ENCODE measurements around the gene SLC38A8.

The SLC38A8 gene

GRCh38 chr16:84044118-84044488 is 1.5 kb upstream of the SLC38A8 start:
- Histone ChIP-seq H3K36me3 (ENCODE audit: control insufficient read depth, insufficient read depth, low read length) (no peaks in the 10 kb centered on the region), H3K27me3 (ENCODE audit: control insufficient read depth, insufficient read depth, low read length) (peaks cover 32% of the 10 kb centered on the region), H3K4me3 (ENCODE audit: low read length) (no peak overlapping the region), H3K9me3 (ENCODE audit: control insufficient read depth, low read length) (no peaks in the 10 kb centered on the region), H3K4me1 (ENCODE audit: control insufficient read depth, insufficient read depth, low read length) (peaks cover 10% of the 10 kb centered on the region), H3K9ac (ENCODE audit: low read length) (no peak overlapping the region)

GRCh38 chr16:84043486-84044117 is 1.0 kb upstream of the SLC38A8 start:
- H3K4me1 ChIP-seq (ENCODE audit: control insufficient read depth, insufficient read depth, low read length) = peaks cover 10% of the 10 kb centered on the region
- no peaks in the 10 kb centered on the region for H3K9me3 ChIP-seq (ENCODE audit: control insufficient read depth, low read length)
- no peak overlapping the region for H3K9ac ChIP-seq (ENCODE audit: low read length)
- peaks cover 32% of the 10 kb centered on the region for H3K27me3 ChIP-seq (ENCODE audit: control insufficient read depth, insufficient read depth, low read length)
- H3K4me3 ChIP-seq (ENCODE audit: low read length) = no peak overlapping the region
- no peaks in the 10 kb centered on the region for H3K36me3 ChIP-seq (ENCODE audit: control insufficient read depth, insufficient read depth, low read length)

GRCh38 chr16:84042879-84043485 is 387 bp upstream of the SLC38A8 start:
- no peak overlapping the region for H3K9ac ChIP-seq (ENCODE audit: low read length)
- H3K27me3 ChIP-seq (ENCODE audit: control insufficient read depth, insufficient read depth, low read length) = peaks cover 32% of the 10 kb centered on the region
- peaks cover 10% of the 10 kb centered on the region for H3K4me1 ChIP-seq (ENCODE audit: control insufficient read depth, insufficient read depth, low read length)
- no peaks in the 10 kb centered on the region for H3K9me3 ChIP-seq (ENCODE audit: control insufficient read depth, low read length)
- H3K36me3 ChIP-seq (ENCODE audit: control insufficient read depth, insufficient read depth, low read length) = no peaks in the 10 kb centered on the region
- no peak overlapping the region for H3K4me3 ChIP-seq (ENCODE audit: low read length)

- H3K27me3 ChIP-seq (ENCODE audit: control insufficient read depth, insufficient read depth, low read length) = peaks cover 32% of the 10 kb centered on the region
- H3K9me3 ChIP-seq (ENCODE audit: control insufficient read depth, low read length) = no peaks in the 10 kb centered on the region
- no peaks in the 10 kb centered on the region for H3K36me3 ChIP-seq (ENCODE audit: control insufficient read depth, insufficient read depth, low read length)
- no peak overlapping the region for H3K4me3 ChIP-seq (ENCODE audit: low read length)
- no peak overlapping the region for H3K9ac ChIP-seq (ENCODE audit: low read length)
- peaks cover 10% of the 10 kb centered on the region for H3K4me1 ChIP-seq (ENCODE audit: control insufficient read depth, insufficient read depth, low read length)
Observed at GRCh38 chr16:84041881-84042280, 714 bp downstream of the SLC38A8 start.

- H3K4me1 ChIP-seq (ENCODE audit: control insufficient read depth, insufficient read depth, low read length) = peaks cover 10% of the 10 kb centered on the region
- H3K4me3 ChIP-seq (ENCODE audit: low read length) = no peak overlapping the region
- H3K9ac ChIP-seq (ENCODE audit: low read length) = no peak overlapping the region
- no peaks in the 10 kb centered on the region for H3K9me3 ChIP-seq (ENCODE audit: control insufficient read depth, low read length)
- H3K36me3 ChIP-seq (ENCODE audit: control insufficient read depth, insufficient read depth, low read length) = no peaks in the 10 kb centered on the region
- H3K27me3 ChIP-seq (ENCODE audit: control insufficient read depth, insufficient read depth, low read length) = peaks cover 32% of the 10 kb centered on the region
Observed at GRCh38 chr16:84040823-84041820, 1.5 kb downstream of the SLC38A8 start.

GRCh38 chr16:84040226-84040822 is 2.3 kb downstream of the SLC38A8 start:
- peaks cover 32% of the 10 kb centered on the region for H3K27me3 ChIP-seq (ENCODE audit: control insufficient read depth, insufficient read depth, low read length)
- no peaks in the 10 kb centered on the region for H3K9me3 ChIP-seq (ENCODE audit: control insufficient read depth, low read length)
- no peaks in the 10 kb centered on the region for H3K36me3 ChIP-seq (ENCODE audit: control insufficient read depth, insufficient read depth, low read length)
- H3K4me1 ChIP-seq (ENCODE audit: control insufficient read depth, insufficient read depth, low read length) = peaks cover 10% of the 10 kb centered on the region
- H3K4me3 ChIP-seq (ENCODE audit: low read length) = no peak overlapping the region
- no peak overlapping the region for H3K9ac ChIP-seq (ENCODE audit: low read length)

- H3K27me3 ChIP-seq (ENCODE audit: control insufficient read depth, insufficient read depth, low read length) = peaks cover 27% of the 10 kb centered on the region
Observed at GRCh38 chr16:84039696-84040095, 2.9 kb downstream of the SLC38A8 start.

GRCh38 chr16:84038469-84038868 is 4.1 kb downstream of the SLC38A8 start:
- Histone ChIP-seq H3K4me3 (ENCODE audit: low read length) (no peak overlapping the region), H3K36me3 (ENCODE audit: control insufficient read depth, insufficient read depth, low read length) (no peaks in the 10 kb centered on the region), H3K4me1 (ENCODE audit: control insufficient read depth, insufficient read depth, low read length) (peaks cover 10% of the 10 kb centered on the region), H3K9me3 (ENCODE audit: control insufficient read depth, low read length) (no peaks in the 10 kb centered on the region), H3K27me3 (ENCODE audit: control insufficient read depth, insufficient read depth, low read length) (peaks cover 15% of the 10 kb centered on the region), H3K9ac (ENCODE audit: low read length) (no peak overlapping the region)

More at GRCh38 chr16:84039696-84040095, 2.9 kb downstream of the SLC38A8 start:
- no peaks in the 10 kb centered on the region for H3K9me3 ChIP-seq (ENCODE audit: control insufficient read depth, low read length)
- no peak overlapping the region for H3K4me3 ChIP-seq (ENCODE audit: low read length)
- H3K9ac ChIP-seq (ENCODE audit: low read length) = no peak overlapping the region
- H3K36me3 ChIP-seq (ENCODE audit: control insufficient read depth, insufficient read depth, low read length) = no peaks in the 10 kb centered on the region
- H3K4me1 ChIP-seq (ENCODE audit: control insufficient read depth, insufficient read depth, low read length) = peaks cover 10% of the 10 kb centered on the region

GRCh38 chr16:84036982-84037425 is 5.6 kb downstream of the SLC38A8 start:
- no peaks in the 10 kb centered on the region for H3K9me3 ChIP-seq (ENCODE audit: control insufficient read depth, low read length)
- H3K27me3 ChIP-seq (ENCODE audit: control insufficient read depth, insufficient read depth, low read length) = peaks cover under 1% of the 10 kb centered on the region
- no peak overlapping the region for H3K4me3 ChIP-seq (ENCODE audit: low read length)
- H3K36me3 ChIP-seq (ENCODE audit: control insufficient read depth, insufficient read depth, low read length) = no peaks in the 10 kb centered on the region
- no peak overlapping the region for H3K9ac ChIP-seq (ENCODE audit: low read length)
- H3K4me1 ChIP-seq (ENCODE audit: control insufficient read depth, insufficient read depth, low read length) = no peaks in the 10 kb centered on the region

- Histone ChIP-seq H3K36me3 (ENCODE audit: control insufficient read depth, insufficient read depth, low read length) (no peaks in the 10 kb centered on the region), H3K27me3 (ENCODE audit: control insufficient read depth, insufficient read depth, low read length) (no peaks in the 10 kb centered on the region), H3K9me3 (ENCODE audit: control insufficient read depth, low read length) (no peaks in the 10 kb centered on the region), H3K4me3 (ENCODE audit: low read length) (no peak overlapping the region), H3K4me1 (ENCODE audit: control insufficient read depth, insufficient read depth, low read length) (no peaks in the 10 kb centered on the region), H3K9ac (ENCODE audit: low read length) (no peak overlapping the region)
Observed at GRCh38 chr16:84036131-84036530, 6.5 kb downstream of the SLC38A8 start.

GRCh38 chr16:84034516-84034915 is 8.1 kb downstream of the SLC38A8 start:
- Histone ChIP-seq H3K9ac (ENCODE audit: low read length) (no peak overlapping the region), H3K27me3 (ENCODE audit: control insufficient read depth, insufficient read depth, low read length) (no peaks in the 10 kb centered on the region), H3K36me3 (ENCODE audit: control insufficient read depth, insufficient read depth, low read length) (no peaks in the 10 kb centered on the region), H3K4me3 (ENCODE audit: low read length) (no peak overlapping the region), H3K9me3 (ENCODE audit: control insufficient read depth, low read length) (no peaks in the 10 kb centered on the region), H3K4me1 (ENCODE audit: control insufficient read depth, insufficient read depth, low read length) (no peaks in the 10 kb centered on the region)

Measured in mucosa of stomach (tissue), 1 donor.